Measurements from ENCODE around the gene LNX1. TPM values are rescaled to one million over a fixed set of nuclear protein-coding genes. Genes with fewer than 3 reads are reported as not detected.

LNX1 gene
- polyA plus RNA-seq, 1 donor (not counting 4 experiments of a cell fraction or from before 2014, with no cell fraction given), result 0.22 TPM

GRCh38 chr4:53556651-53557050 is 34.6 kb downstream of the LNX1 start:
- H3K27ac ChIP-seq (ENCODE audit: control insufficient read depth, insufficient read depth, low read length), result no peak overlapping the region
- DNase-seq (ENCODE audit: low read depth, low spot score), result no peak
- no peaks in the 10 kb centered on the region for H3K27me3 ChIP-seq (ENCODE audit: control insufficient read depth, extremely low read depth, insufficient read depth, low read length)
- H2AFZ ChIP-seq (ENCODE audit: control insufficient read depth, low read length), result no peak overlapping the region
- H3K9me3 ChIP-seq (ENCODE audit: control insufficient read depth, low read depth, low read length), result no peaks in the 10 kb centered on the region
- peaks cover 38% of the 10 kb centered on the region for H3K4me1 ChIP-seq (ENCODE audit: control insufficient read depth, extremely low read depth, insufficient read depth, low read length)
- no peaks in the 10 kb centered on the region for H4K20me1 ChIP-seq (ENCODE audit: control insufficient read depth, extremely low read depth, insufficient read depth, low read length)
- no peaks in the 10 kb centered on the region for H3K36me3 ChIP-seq (ENCODE audit: control insufficient read depth in 2 of 2, extremely low read depth in 1 of 2, insufficient read depth in 2 of 2, low read length in 2 of 2)
- no peaks in the 10 kb centered on the region for H3K9me1 ChIP-seq (ENCODE audit: control insufficient read depth, extremely low read depth, insufficient read depth, low read length)
- no peak overlapping the region for H3K4me2 ChIP-seq (ENCODE audit: control insufficient read depth, extremely low read depth, insufficient read depth, low read depth, low read length)
- TF ChIP-seq CTCF (optimal IDR thresholded peaks at IDR 0.05 in 1 of 3, IDR thresholded peaks at IDR 0.05 in 1 of 3, conservative IDR thresholded peaks at IDR 0.05 in 1 of 3; ENCODE audit: extremely low read depth in 1 of 3, insufficient read depth in 2 of 3, low read length in 3 of 3) (no peak), EZH2 (IDR thresholded peaks at IDR 0.05; ENCODE audit: low read length) (no peak)
- H3K4me3 ChIP-seq (ENCODE audit: control insufficient read depth in 2 of 3, extremely low read depth in 1 of 3, insufficient read depth in 2 of 3, low read depth in 1 of 3, low read length in 3 of 3), result no peak overlapping the region
- FAIRE-seq, result peak; percentile 20
- H3K79me2 ChIP-seq (ENCODE audit: control insufficient read depth, insufficient read depth, low read length), result no peaks in the 10 kb centered on the region
- dilution Hi-C loops (cut with MboI; ENCODE audit: extremely low pct_ligation_motif_present, low sequenced_read_pairs), result no loop called here
- no peak overlapping the region for H3K9ac ChIP-seq (ENCODE audit: control insufficient read depth, extremely low read depth, insufficient read depth, low read length)

GRCh38 chr4:53553486-53554210 is 37.6 kb downstream of the LNX1 start:
- Histone ChIP-seq H3K4me3 (ENCODE audit: control insufficient read depth in 2 of 3, extremely low read depth in 1 of 3, insufficient read depth in 2 of 3, low read depth in 1 of 3, low read length in 3 of 3) (no peak overlapping the region), H3K27ac (ENCODE audit: control insufficient read depth, insufficient read depth, low read length) (no peak overlapping the region), H3K9me3 (ENCODE audit: control insufficient read depth, low read depth, low read length) (no peaks in the 10 kb centered on the region), H3K79me2 (ENCODE audit: control insufficient read depth, insufficient read depth, low read length) (no peaks in the 10 kb centered on the region), H3K4me2 (ENCODE audit: control insufficient read depth, extremely low read depth, insufficient read depth, low read depth, low read length) (no peak overlapping the region), H3K9me1 (ENCODE audit: control insufficient read depth, extremely low read depth, insufficient read depth, low read length) (no peaks in the 10 kb centered on the region), H2AFZ (ENCODE audit: control insufficient read depth, low read length) (no peak overlapping the region), H3K4me1 (ENCODE audit: control insufficient read depth, extremely low read depth, insufficient read depth, low read length) (peaks cover 27% of the 10 kb centered on the region), H4K20me1 (ENCODE audit: control insufficient read depth, extremely low read depth, insufficient read depth, low read length) (no peaks in the 10 kb centered on the region), H3K36me3 (ENCODE audit: control insufficient read depth in 2 of 2, extremely low read depth in 1 of 2, insufficient read depth in 2 of 2, low read length in 2 of 2) (no peaks in the 10 kb centered on the region), H3K27me3 (ENCODE audit: control insufficient read depth, extremely low read depth, insufficient read depth, low read length) (no peaks in the 10 kb centered on the region), H3K9ac (ENCODE audit: control insufficient read depth, extremely low read depth, insufficient read depth, low read length) (no peak overlapping the region)
- FAIRE-seq (no peak), DNase-seq (ENCODE audit: low read depth, low spot score) (no peak)
- TF ChIP-seq CTCF (optimal IDR thresholded peaks at IDR 0.05 in 1 of 3, IDR thresholded peaks at IDR 0.05 in 1 of 3, conservative IDR thresholded peaks at IDR 0.05 in 1 of 3; ENCODE audit: extremely low read depth in 1 of 3, insufficient read depth in 2 of 3, low read length in 3 of 3) (no peak), EZH2 (IDR thresholded peaks at IDR 0.05; ENCODE audit: low read length) (no peak)
- dilution Hi-C loops (cut with MboI; ENCODE audit: extremely low pct_ligation_motif_present, low sequenced_read_pairs), result no loop called here
